Adrenal gland (tissue), 12 donors: ENCODE data around the gene SCLY. TPM values are rescaled to one million over a fixed set of nuclear protein-coding genes. Genes with fewer than 3 reads are reported as not detected.
A peak's percentile ranks its signal among the peaks of the same experiment; 100 is the strongest.

Experiments
- DNase-seq, 7 donors: peaks; one replicate each; pipeline ENCODE4 v3.0.0-alpha.2; 2019 to 2020
- H3K27ac ChIP-seq, 5 donors: fragments of 200-600 bp; sonication (generic) in 4 of 5; 1 replicate in 3 of 5; 2 replicates in 2 of 5; pipeline versions ENCODE4 v1.5.1 to v1.8.0; 2016 to 2020; ENCODE audit warnings: mild to moderate bottlenecking in 1 of 5
- H3K27me3 ChIP-seq: fragments of 200-600 bp; 2 replicates; pipeline ENCODE4 v1.8.0; 2021
- H3K36me3 ChIP-seq, 2 donors: fragments of 200-600 bp; replicated peaks in 1 of 2; 1 replicate in 1 of 2; 2 replicates in 1 of 2; pipeline versions ENCODE4 v1.5.1 to v1.8.0; 2018 to 2022
- H3K4me1 ChIP-seq, 2 donors: fragments of 200-600 bp; replicated peaks in 1 of 2; 1 replicate in 1 of 2; 2 replicates in 1 of 2; pipeline versions ENCODE4 v1.5.1 to v1.8.0; 2018 to 2021
- H3K4me3 ChIP-seq, 4 donors: fragments of 200-600 bp; sonication (generic) in 3 of 4; one replicate each; pipeline ENCODE4 v1.5.1; 2016 to 2018
- H3K9me3 ChIP-seq, 3 donors: fragments of 200-600 bp; sonication (generic) in 1 of 3; replicated peaks in 1 of 3; 1 replicate in 2 of 3; 2 replicates in 1 of 3; pipeline versions ENCODE4 v1.5.1 to v1.8.0; 2016 to 2021
- POLR2A ChIP-seq, 2 donors: fragments of 450-650 bp; IDR thresholded peaks; one replicate each; pipeline ENCODE4 v1.6.1; 2017; ENCODE audit warnings: antibody characterized with exemption in 2 of 2, mild to moderate bottlenecking in 2 of 2, moderate library complexity in 1 of 2
- WGBS, 4 donors: extraction: QIAGEN DNeasy Blood & Tissue Kit in 2 of 4; methylation state at CpG; one replicate each; pipeline versions ENCODE4 v1.1.5 to v1.1.7; 2013 to 2017; 5-methylcytosine and 5-hydroxymethylcytosine counted together
- intact Hi-C, 2 donors: fragments of 100-400 bp; cut with DNase I; formaldehyde crosslinking; loops; one replicate each; pipeline versions ENCODE4 v1.14.1 to v1.15.0; 2022 to 2023
- polyA plus RNA-seq, 3 donors: library from polyadenylated mRNA; stranded (reverse); fragments of 200-250 nt in 2 of 3; fragments of 350-450 nt in 1 of 3; fragmentation: Illumina TruSeq in 1 of 3; extraction: RNeasy Lipid Tissue Mini Kit (QIAGEN cat#74804) in 1 of 3; gene quantifications; one replicate each; pipeline ENCODE4 v1.2.3, GENCODE V29; 2013 to 2014
- total RNA-seq, 9 donors: library from RNA; depleted of rRNA in 4 of 9; stranded (reverse); fragments of >200 nt in 4 of 9; fragments of 120-200 nt in 1 of 9; fragmentation: NEBNext Ultra II Directional in 1 of 9; extraction: Animal tissue kit (Norgen Biotek cat#: 25700) in 1 of 9; gene quantifications; one replicate each; pipeline versions ENCODE4 v1.1.0 to v1.2.4, GENCODE V29; 2013 to 2023
- TF ChIP-seq, protein P1 (sequence below), 6 experiments: fragments of 450-650 bp in 4 of 6; fragments of 200-600 bp in 2 of 6; sonication (generic) in 1 of 6; IDR thresholded peaks; 1 replicate in 5 of 6; 2 replicates in 1 of 6; pipeline versions ENCODE4 v1.5.1 to v1.8.0; 2016 to 2021; ENCODE audit warnings: antibody characterized with exemption in 6 of 6, mild to moderate bottlenecking in 2 of 6, moderate library complexity in 1 of 6
- donor health status: healthy with polysubstance abuse.
- donor health status: Bipolar disorder and iron deficiency.
- donor health status: DM: yes; HTN: yes; CAD: no.
- donor health status: DM: no; HTN: no; CAD: no.
- donor health status: DM: no; HTN: no; CAD: no.
- donor health status: DM: yes; HTN: yes; CAD: no.

SCLY gene
- total and polyA plus RNA-seq, 12 donors: 2.4 to 11.0 (median 8.0) TPM

DNA sequence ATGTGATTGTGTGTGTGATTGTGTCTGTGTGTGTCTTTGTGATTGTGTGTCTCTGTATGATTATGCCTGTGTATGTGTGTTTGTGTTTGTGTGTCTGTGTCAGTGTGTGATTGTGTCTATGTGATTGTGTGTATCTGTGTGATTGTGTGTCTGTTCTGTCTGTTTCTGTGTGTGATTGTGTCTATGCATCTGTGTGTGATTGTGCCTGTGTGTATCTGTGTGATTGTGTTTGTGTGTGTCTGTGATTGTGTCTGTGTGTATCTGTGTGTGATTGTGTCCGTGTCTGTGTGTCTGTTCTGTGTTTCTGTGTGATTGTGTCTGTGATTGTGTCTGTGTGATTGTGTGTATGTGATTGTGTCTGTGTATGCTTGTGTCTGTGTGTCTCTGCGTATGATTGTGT is 65.5 kb downstream of the SCLY start:
- intact Hi-C loops: no loop called here
- Histone ChIP-seq H3K4me1 (no peaks in the 10 kb centered on the region), H3K27ac (no peak overlapping the region), H3K27me3 (no peaks in the 10 kb centered on the region), H3K9me3 (no peaks in the 10 kb centered on the region), H3K4me3 (no peak overlapping the region), H3K36me3 (no peaks in the 10 kb centered on the region)
- DNase-seq: no peak
- 44 to 96% (median 77%) methylated on average over 2 of the region's 2 CpGs for WGBS, 4 donors
- TF ChIP-seq, protein P1, sequence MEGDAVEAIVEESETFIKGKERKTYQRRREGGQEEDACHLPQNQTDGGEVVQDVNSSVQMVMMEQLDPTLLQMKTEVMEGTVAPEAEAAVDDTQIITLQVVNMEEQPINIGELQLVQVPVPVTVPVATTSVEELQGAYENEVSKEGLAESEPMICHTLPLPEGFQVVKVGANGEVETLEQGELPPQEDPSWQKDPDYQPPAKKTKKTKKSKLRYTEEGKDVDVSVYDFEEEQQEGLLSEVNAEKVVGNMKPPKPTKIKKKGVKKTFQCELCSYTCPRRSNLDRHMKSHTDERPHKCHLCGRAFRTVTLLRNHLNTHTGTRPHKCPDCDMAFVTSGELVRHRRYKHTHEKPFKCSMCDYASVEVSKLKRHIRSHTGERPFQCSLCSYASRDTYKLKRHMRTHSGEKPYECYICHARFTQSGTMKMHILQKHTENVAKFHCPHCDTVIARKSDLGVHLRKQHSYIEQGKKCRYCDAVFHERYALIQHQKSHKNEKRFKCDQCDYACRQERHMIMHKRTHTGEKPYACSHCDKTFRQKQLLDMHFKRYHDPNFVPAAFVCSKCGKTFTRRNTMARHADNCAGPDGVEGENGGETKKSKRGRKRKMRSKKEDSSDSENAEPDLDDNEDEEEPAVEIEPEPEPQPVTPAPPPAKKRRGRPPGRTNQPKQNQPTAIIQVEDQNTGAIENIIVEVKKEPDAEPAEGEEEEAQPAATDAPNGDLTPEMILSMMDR (IDR thresholded peaks at IDR 0.05): no peak
- TF ChIP-seq POLR2A (IDR thresholded peaks at IDR 0.05): no peak

DNA sequence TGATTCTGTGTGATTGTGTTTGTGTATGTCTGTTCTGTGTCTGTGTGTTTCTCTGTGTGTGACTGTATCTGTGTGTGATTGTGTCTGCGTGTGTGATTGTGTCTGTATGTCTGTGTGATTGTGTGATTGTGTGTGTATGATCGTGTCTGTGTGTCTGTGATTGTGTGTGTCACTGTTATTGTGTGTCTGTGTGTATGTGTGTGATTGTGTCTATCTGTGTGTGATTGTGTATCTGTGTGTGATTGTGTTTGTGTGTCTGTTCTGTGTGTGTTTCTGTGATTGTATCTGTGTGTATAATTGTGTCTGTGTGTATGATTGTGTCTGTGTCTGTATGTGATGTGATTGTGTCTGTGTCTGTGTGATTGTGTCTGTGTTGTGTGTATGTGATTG is 66.0 kb downstream of the SCLY start:
- Histone ChIP-seq H3K27me3 (no peaks in the 10 kb centered on the region), H3K9me3 (no peaks in the 10 kb centered on the region), H3K4me1 (no peaks in the 10 kb centered on the region), H3K36me3 (no peaks in the 10 kb centered on the region), H3K4me3 (no peak overlapping the region), H3K27ac (no peak overlapping the region)
- WGBS, 4 donors: 78 to 91% (median 84%) methylated on average over 2 of the region's 2 CpGs
- intact Hi-C loops: no loop called here
- no peak for DNase-seq
- TF ChIP-seq, protein P1 (IDR thresholded peaks at IDR 0.05): no peak
- no peak for TF ChIP-seq POLR2A (IDR thresholded peaks at IDR 0.05)

DNA sequence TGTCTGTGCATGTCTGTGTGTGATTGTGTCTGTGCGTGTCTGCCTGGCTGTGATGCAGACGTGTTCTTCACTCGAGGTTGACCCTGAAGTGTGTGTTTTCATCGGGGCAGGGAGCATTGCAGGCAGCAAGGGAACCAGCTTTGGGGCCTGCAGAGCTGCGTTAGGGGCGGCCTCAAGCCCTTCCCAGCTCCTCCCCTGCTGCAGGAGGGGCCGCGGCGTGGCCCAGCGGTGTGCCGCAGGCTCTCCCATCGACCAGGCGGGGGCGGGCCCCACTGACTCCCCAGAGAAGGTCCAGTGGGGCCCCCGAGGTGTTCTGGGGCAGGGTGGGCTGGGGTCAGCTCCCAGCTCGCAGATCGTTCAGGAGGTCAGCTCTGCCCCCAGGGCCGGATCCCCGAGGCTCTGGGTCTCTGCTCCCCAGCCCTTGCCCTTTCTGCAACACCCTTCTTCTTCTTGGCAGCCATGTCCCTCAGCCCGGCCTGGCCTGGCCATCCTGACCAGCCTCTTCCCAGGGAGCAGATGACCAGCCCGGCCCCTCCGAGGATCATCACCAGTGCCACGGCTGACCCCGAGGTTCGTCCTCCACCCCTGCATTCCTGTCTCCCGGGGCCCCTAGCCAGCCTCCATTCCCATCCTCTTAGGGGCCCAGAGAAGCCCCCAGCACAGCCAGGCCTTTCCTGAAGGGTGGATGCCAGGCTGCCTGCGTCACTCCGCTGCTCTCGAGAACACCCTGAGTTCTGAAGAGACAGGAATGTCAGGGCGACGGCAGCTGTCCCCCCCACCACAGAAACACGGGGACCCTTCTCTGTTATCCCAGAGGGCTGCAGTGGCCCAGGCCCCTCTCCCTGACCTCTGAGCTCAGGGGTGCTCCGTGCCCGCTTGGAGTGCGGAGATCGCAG is 66.6 kb downstream of the SCLY start:
- H3K27ac ChIP-seq: no peak overlapping the region
- intact Hi-C loops: no loop called here
- peak overlapping the region in 1 of 4 donors; percentile 36 for H3K4me3 ChIP-seq

DNA sequence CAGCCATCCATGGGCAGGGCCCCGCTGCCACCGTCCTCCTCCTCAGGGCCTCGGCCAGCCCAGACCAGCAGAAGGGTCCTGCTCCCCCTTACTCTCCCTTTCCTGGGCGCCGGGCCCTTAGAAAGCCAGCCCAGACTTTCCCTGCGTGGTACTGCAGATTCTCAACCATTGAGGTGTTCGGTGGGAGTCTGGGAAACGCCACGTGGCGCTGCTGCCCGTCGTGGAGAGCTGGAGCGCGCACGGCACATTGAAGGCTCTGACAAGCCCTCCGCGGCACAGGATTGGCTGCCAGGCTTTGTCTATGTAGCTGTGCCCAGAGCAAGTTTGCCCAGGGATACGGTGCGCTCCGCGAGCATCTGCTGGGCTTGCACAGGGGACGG is 67.2 kb downstream of the SCLY start:
- Histone ChIP-seq H3K27ac (no peak overlapping the region), H3K36me3 (no peaks in the 10 kb centered on the region), H3K9me3 (no peaks in the 10 kb centered on the region), H3K4me1 (no peaks in the 10 kb centered on the region), H3K27me3 (no peaks in the 10 kb centered on the region), H3K4me3 (no peak overlapping the region)
- 90 to 100% (median 93%) methylated on average over 1 to 22 of the region's 22 CpGs for WGBS, 4 donors
- intact Hi-C loops: no loop called here
- TF ChIP-seq, protein P1 (IDR thresholded peaks at IDR 0.05): no peak
- TF ChIP-seq POLR2A (IDR thresholded peaks at IDR 0.05): no peak
- no peak for DNase-seq

More for the DNA sequence above, 66.6 kb downstream of the SCLY start:
- no peaks in the 10 kb centered on the region for H3K27me3 ChIP-seq
- TF ChIP-seq POLR2A (IDR thresholded peaks at IDR 0.05): no peak
- TF ChIP-seq, protein P1 (IDR thresholded peaks at IDR 0.05): no peak
- H3K36me3 ChIP-seq: no peaks in the 10 kb centered on the region
- no peaks in the 10 kb centered on the region for H3K4me1 ChIP-seq
- DNase-seq: peak in 2 of 7 donors; percentile 40 to 56
- 39 to 54% (median 43%) methylated on average over 13 to 36 of the region's 36 CpGs for WGBS, 4 donors
- H3K9me3 ChIP-seq: no peaks in the 10 kb centered on the region
